Astrocyte (in vitro differentiated cells and primary cell): ENCODE results near the gene LMOD1. TPM values are rescaled to one million over a fixed set of nuclear protein-coding genes. Genes with fewer than 3 reads are reported as not detected.

ENCODE experiments used
- DNase-seq: peaks from one replicate; pipeline ENCODE4 v3.0.0-alpha.2; 2010; ENCODE audit warnings: low read depth
- FAIRE-seq: peaks from 2 replicates; lab custom pipeline; 2011; peaks lifted over from hg19 to GRCh38; lab: Jason Lieb, UNC
- H2AFZ ChIP-seq: 2 replicates; pipeline ENCODE4 v1.6.0; 2012; ENCODE audit warnings: low read depth, low read length, inconsistent platforms
- H3K27ac ChIP-seq: 2 replicates; pipeline ENCODE4 v1.5.1; 2011; ENCODE audit warnings: low read depth, low read length, inconsistent platforms
- H3K27me3 ChIP-seq: 2 replicates; pipeline ENCODE4 v1.6.0; 2011; ENCODE audit warnings: low read length, inconsistent platforms; ENCODE audit not compliant: insufficient read depth
- H3K36me3 ChIP-seq: 2 replicates; pipeline ENCODE4 v1.5.1; 2011; ENCODE audit warnings: low read length, inconsistent platforms; ENCODE audit not compliant: insufficient read depth
- H3K4me1 ChIP-seq: 2 replicates; pipeline ENCODE4 v1.5.1; 2011; ENCODE audit warnings: low read length, inconsistent platforms; ENCODE audit not compliant: insufficient read depth
- H3K4me2 ChIP-seq: 2 replicates; pipeline ENCODE4 v1.6.0; 2012; ENCODE audit warnings: low read length, inconsistent platforms
- H3K4me3 ChIP-seq: 2 replicates; pipeline ENCODE4 v1.5.1; 2011; ENCODE audit warnings: low read depth, mild to moderate bottlenecking, low read length, inconsistent platforms; ENCODE audit not compliant: insufficient read depth
- H3K79me2 ChIP-seq: 2 replicates; pipeline ENCODE4 v1.6.0; 2012; ENCODE audit warnings: mild to moderate bottlenecking, low read length, inconsistent platforms; ENCODE audit not compliant: insufficient read depth
- H3K9ac ChIP-seq: 2 replicates; pipeline ENCODE4 v1.6.0; 2012; ENCODE audit warnings: mild to moderate bottlenecking, low read length, inconsistent platforms
- H3K9me3 ChIP-seq: 2 replicates; pipeline ENCODE4 v1.5.1; 2012; ENCODE audit warnings: low read depth, mild to moderate bottlenecking, low read length, inconsistent platforms; ENCODE audit not compliant: insufficient read depth
- H4K20me1 ChIP-seq: 2 replicates; pipeline ENCODE4 v1.6.0; 2012; ENCODE audit warnings: low read length, inconsistent platforms; ENCODE audit not compliant: insufficient read depth
- H3K27ac Mint-ChIP-seq: one replicate; pipeline ENCODE4 v1.8.0; 2021; ENCODE audit warnings: mild to moderate bottlenecking, mixed read lengths; ENCODE audit not compliant: unreplicated experiment
- H3K27me3 Mint-ChIP-seq: one replicate; pipeline ENCODE4 v1.8.0; 2021; ENCODE audit warnings: low read depth, mixed read lengths; ENCODE audit not compliant: unreplicated experiment
- H3K36me3 Mint-ChIP-seq: one replicate; pipeline ENCODE4 v1.8.0; 2021; ENCODE audit warnings: low read depth, mixed read lengths; ENCODE audit not compliant: unreplicated experiment
- H3K4me1 Mint-ChIP-seq: one replicate; pipeline ENCODE4 v1.8.0; 2021; ENCODE audit warnings: low read depth, mixed read lengths; ENCODE audit not compliant: unreplicated experiment
- H3K4me3 Mint-ChIP-seq: one replicate; pipeline ENCODE4 v1.8.0; 2021; ENCODE audit warnings: mild to moderate bottlenecking, moderate library complexity, mixed read lengths; ENCODE audit not compliant: unreplicated experiment
- H3K9me3 Mint-ChIP-seq: one replicate; pipeline ENCODE4 v1.8.0; 2021; ENCODE audit warnings: mild to moderate bottlenecking, mixed read lengths; ENCODE audit not compliant: unreplicated experiment
- EZH2 ChIP-seq: IDR thresholded peaks from 2 replicates; pipeline ENCODE4 v1.6.1; 2012; ENCODE audit warnings: mild to moderate bottlenecking, low read length, inconsistent platforms; ENCODE audit not compliant: insufficient read depth
- total RNA-seq: library from RNA; stranded (reverse); gene quantifications from 2 replicates; pipeline ENCODE4 v1.2.1, GENCODE V29; 2021
- TF ChIP-seq, protein P1 (sequence below): IDR thresholded peaks from 2 replicates; pipeline ENCODE4 v1.5.1; 2011; ENCODE audit warnings: low read depth, mild to moderate bottlenecking, inconsistent platforms, low read length, moderate library complexity; ENCODE audit not compliant: insufficient read depth

LMOD1 gene
- total RNA-seq, 1 donor from 2014 or later = 13.2 TPM

DNA sequence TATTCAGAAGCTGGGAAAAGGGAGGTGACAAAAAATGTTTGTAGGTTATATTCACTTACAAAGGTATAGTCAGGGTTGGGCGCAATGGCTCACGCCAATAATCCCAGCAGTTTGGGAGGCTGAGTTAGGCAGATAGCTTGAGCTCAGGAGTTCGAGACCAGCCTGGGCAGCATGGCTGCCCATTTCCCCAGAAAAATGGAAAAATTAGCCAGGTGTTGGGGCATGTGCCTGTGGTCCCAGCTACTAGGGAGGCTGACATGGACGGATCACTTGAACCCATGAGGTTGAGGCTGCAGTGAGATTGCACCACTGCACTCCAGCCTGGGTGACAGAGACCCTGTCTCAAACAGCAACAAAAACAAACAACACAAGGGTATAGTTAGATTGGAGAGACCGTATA, 12.0 kb upstream of the LMOD1 start:
- Histone ChIP-seq H2AFZ (no peak overlapping the region), H3K9me3 (no peaks in the 10 kb centered on the region), H3K4me3 (no peak overlapping the region), H3K27ac (no peak overlapping the region), H3K4me1 (peaks cover 9% of the 10 kb centered on the region), H3K9ac (no peak overlapping the region), H3K79me2 (peaks cover 65% of the 10 kb centered on the region), H3K4me2 (no peak overlapping the region), H3K36me3 (peaks cover 43% of the 10 kb centered on the region), H4K20me1 (peaks cover 44% of the 10 kb centered on the region), H3K27me3 (no peaks in the 10 kb centered on the region)
- Mint-ChIP-seq H3K9me3 (peaks cover 2% of the 10 kb centered on the region), H3K36me3 (peaks cover 5% of the 10 kb centered on the region), H3K4me1 (peaks cover 9% of the 10 kb centered on the region), H3K4me3 (no peak overlapping the region), H3K27ac (no peak overlapping the region), H3K27me3 (no peaks in the 10 kb centered on the region)
- DNase-seq (no peak), FAIRE-seq (no peak)
- TF ChIP-seq, protein P1, sequence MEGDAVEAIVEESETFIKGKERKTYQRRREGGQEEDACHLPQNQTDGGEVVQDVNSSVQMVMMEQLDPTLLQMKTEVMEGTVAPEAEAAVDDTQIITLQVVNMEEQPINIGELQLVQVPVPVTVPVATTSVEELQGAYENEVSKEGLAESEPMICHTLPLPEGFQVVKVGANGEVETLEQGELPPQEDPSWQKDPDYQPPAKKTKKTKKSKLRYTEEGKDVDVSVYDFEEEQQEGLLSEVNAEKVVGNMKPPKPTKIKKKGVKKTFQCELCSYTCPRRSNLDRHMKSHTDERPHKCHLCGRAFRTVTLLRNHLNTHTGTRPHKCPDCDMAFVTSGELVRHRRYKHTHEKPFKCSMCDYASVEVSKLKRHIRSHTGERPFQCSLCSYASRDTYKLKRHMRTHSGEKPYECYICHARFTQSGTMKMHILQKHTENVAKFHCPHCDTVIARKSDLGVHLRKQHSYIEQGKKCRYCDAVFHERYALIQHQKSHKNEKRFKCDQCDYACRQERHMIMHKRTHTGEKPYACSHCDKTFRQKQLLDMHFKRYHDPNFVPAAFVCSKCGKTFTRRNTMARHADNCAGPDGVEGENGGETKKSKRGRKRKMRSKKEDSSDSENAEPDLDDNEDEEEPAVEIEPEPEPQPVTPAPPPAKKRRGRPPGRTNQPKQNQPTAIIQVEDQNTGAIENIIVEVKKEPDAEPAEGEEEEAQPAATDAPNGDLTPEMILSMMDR = no peak
- no peak for TF ChIP-seq EZH2

DNA sequence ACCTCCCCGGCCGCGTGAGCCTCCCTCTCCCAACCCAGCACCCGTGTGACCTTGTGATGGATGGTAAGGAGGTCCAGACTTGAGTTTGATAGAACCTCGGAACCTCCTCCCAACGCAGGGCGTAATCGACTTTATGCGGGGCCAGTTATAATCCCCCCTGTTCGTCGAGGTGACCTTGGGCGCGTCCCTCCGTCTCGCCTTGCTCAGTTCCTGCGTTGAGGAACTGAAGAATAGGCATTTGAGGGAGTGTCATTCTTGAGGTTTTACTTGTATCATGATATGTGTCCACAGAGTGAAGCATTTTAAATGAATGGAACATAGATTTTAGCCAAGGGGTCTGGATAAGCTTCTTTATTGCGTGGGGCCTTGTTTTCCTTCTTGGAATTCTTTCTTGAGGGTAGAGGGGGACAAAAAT, 9.4 kb upstream of the LMOD1 start:
- Histone ChIP-seq H3K79me2 (peaks cover 47% of the 10 kb centered on the region), H4K20me1 (peaks cover 23% of the 10 kb centered on the region), H3K36me3 (peaks cover 21% of the 10 kb centered on the region), H3K4me2 (peak overlapping the region; percentile 89), H3K27ac (peak overlapping the region; percentile 89), H3K27me3 (no peaks in the 10 kb centered on the region), H3K4me3 (peak overlapping the region; percentile 98), H2AFZ (peak overlapping the region; percentile 92), H3K4me1 (peaks cover 9% of the 10 kb centered on the region), H3K9ac (peak overlapping the region; percentile 93), H3K9me3 (no peaks in the 10 kb centered on the region)
- peaks cover 2% of the 10 kb centered on the region for H3K9me3 Mint-ChIP-seq
- peak overlapping the region; percentile 78 for H3K27ac Mint-ChIP-seq
- FAIRE-seq (no peak), DNase-seq (peak; percentile 20)
- no peaks in the 10 kb centered on the region for H3K27me3 Mint-ChIP-seq
- H3K36me3 Mint-ChIP-seq = peaks cover 3% of the 10 kb centered on the region
- TF ChIP-seq, protein P1 = no peak
- TF ChIP-seq EZH2 = no peak
- peak overlapping the region; percentile 92 for H3K4me3 Mint-ChIP-seq
- H3K4me1 Mint-ChIP-seq = peaks cover 9% of the 10 kb centered on the region

DNA sequence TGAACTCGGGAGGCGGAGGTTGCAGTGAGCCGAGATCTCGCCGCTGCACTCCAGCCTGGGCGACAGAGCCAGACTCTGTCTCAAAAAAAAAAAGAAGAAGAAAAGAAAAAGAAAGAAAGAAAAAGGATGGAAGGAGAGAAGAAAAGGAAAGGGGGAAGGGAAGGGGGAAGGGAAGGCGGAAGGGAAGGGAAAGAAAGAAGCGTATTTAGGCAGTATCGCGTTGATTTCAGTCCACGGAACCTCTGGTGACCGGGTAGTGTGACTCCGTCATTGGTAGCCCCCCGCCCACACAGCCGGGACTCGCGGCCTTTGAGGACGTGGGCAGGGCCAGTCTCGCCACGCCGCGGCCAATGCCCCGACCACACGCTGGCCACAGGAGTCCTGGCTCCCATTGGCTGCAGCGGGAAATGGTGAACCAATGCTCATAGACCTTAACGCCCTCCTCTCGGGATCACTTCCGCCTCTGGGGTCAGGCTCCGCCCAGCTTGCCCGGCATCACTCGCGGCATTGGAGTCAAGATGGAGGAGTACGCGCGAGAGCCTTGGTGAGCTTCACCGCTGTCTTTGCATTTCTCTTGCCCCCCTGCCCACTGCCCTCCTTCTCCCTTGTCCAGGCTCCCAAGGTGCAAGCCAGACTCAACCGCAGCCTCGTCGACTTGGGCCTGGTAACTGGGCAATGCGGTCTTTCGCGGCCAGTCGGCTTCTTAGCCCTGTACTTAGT, 8.8 kb upstream of the LMOD1 start, which contains the start of gene TIMM17A:
TIMM17A (plus strand) TSS at position 495 of the 720 bp plus-strand sequence; CDS start at position 519, 24 bp downstream.
- H3K27me3 ChIP-seq = no peaks in the 10 kb centered on the region
- peaks cover 41% of the 10 kb centered on the region for H3K79me2 ChIP-seq
- peak within 1 kb of the TSS; percentile 92 for H2AFZ ChIP-seq
- H3K36me3 Mint-ChIP-seq = peaks cover 3% of the 10 kb centered on the region
- H4K20me1 ChIP-seq = peaks cover 17% of the 10 kb centered on the region
- peaks cover 18% of the 10 kb centered on the region for H3K36me3 ChIP-seq
- H3K27ac Mint-ChIP-seq = peak within 1 kb of the TSS; percentile 78
- H3K4me3 ChIP-seq = peak within 1 kb of the TSS; percentile 98
- peaks cover 4% of the 10 kb centered on the region for H3K27me3 Mint-ChIP-seq
- peak within 1 kb of the TSS; percentile 92 for H3K4me3 Mint-ChIP-seq
- H3K4me2 ChIP-seq = peak within 1 kb of the TSS; percentile 89
- peak; percentile 97 for DNase-seq
- peaks cover 9% of the 10 kb centered on the region for H3K4me1 ChIP-seq
- peaks cover 2% of the 10 kb centered on the region for H3K9me3 Mint-ChIP-seq
- no peaks in the 10 kb centered on the region for H3K9me3 ChIP-seq
- H3K4me1 Mint-ChIP-seq = peaks cover 9% of the 10 kb centered on the region
- peak within 1 kb of the TSS; percentile 89 for H3K27ac ChIP-seq
- FAIRE-seq = peak; percentile 69
- peak within 1 kb of the TSS; percentile 93 for H3K9ac ChIP-seq
- TF ChIP-seq, protein P1 = no peak
- no peak for TF ChIP-seq EZH2
